ENCODE data around the gene OLFML2A.
"Not testable (repeated sequence)": the region's sequence is repeated elsewhere in the genome, so short reads cannot be mapped to it uniquely, and the experiment has no call there.

Gene OLFML2A

GRCh38 chr9:124840300-124840833 lies 63.4 kb downstream of the OLFML2A start:
- H3K4me3 ChIP-seq (ENCODE audit: low read length): no peak overlapping the region
- DNase-seq (ENCODE audit: low read depth): no peak
- TF ChIP-seq, protein P1, sequence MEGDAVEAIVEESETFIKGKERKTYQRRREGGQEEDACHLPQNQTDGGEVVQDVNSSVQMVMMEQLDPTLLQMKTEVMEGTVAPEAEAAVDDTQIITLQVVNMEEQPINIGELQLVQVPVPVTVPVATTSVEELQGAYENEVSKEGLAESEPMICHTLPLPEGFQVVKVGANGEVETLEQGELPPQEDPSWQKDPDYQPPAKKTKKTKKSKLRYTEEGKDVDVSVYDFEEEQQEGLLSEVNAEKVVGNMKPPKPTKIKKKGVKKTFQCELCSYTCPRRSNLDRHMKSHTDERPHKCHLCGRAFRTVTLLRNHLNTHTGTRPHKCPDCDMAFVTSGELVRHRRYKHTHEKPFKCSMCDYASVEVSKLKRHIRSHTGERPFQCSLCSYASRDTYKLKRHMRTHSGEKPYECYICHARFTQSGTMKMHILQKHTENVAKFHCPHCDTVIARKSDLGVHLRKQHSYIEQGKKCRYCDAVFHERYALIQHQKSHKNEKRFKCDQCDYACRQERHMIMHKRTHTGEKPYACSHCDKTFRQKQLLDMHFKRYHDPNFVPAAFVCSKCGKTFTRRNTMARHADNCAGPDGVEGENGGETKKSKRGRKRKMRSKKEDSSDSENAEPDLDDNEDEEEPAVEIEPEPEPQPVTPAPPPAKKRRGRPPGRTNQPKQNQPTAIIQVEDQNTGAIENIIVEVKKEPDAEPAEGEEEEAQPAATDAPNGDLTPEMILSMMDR (conservative IDR thresholded peaks at IDR 0.05; ENCODE audit: low read length): peak; percentile 31

- no peak for DNase-seq (ENCODE audit: low read depth)
- no peak overlapping the region for H3K4me3 ChIP-seq (ENCODE audit: low read length)
- TF ChIP-seq, protein P1 (conservative IDR thresholded peaks at IDR 0.05; ENCODE audit: low read length): no peak
Observed at GRCh38 chr9:124841075-124841821, 64.3 kb downstream of the OLFML2A start.

DNA sequence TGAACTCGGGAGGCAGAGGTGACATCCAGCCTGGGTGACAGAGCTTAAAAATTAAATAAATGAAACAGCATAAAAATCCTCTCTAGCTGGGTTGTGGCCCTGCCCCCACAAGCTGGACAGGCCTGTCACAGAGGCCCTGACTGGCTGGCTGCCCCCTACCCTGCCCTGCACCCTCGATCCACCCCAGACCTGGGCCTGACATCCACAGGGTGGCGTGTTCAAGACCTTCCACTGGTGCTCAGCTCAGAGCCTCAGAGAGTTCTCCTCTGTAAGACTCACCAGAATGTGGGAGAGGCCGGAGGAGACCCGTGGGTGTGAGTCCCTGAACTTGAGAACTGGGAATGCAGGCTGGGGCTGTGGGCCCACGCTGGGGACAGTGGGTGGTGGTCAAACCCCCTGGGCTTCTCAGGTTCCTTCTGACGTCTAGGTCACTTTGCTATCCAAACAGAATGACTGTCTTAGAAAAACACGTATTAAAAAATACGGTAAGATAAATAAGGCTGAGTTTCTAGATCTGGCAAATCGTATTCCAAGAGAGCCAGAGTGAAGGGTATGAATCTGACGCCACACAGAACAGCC lies 66.6 kb downstream of the OLFML2A start:
- no peak for DNase-seq (ENCODE audit: low read depth)
- no peak overlapping the region for H3K4me3 ChIP-seq (ENCODE audit: low read length)
- TF ChIP-seq, protein P1 (conservative IDR thresholded peaks at IDR 0.05; ENCODE audit: low read length): no peak

- no peak for DNase-seq (ENCODE audit: low read depth)
- TF ChIP-seq, protein P1 (conservative IDR thresholded peaks at IDR 0.05; ENCODE audit: low read length): no peak
- no peak overlapping the region for H3K4me3 ChIP-seq (ENCODE audit: low read length)
Observed at GRCh38 chr9:124844291-124844690, 67.4 kb downstream of the OLFML2A start.

GRCh38 chr9:124846467-124846866 lies 69.5 kb downstream of the OLFML2A start:
- H3K4me3 ChIP-seq (ENCODE audit: low read length); DNase-seq (ENCODE audit: low read depth): not testable (repeated sequence)

DNA sequence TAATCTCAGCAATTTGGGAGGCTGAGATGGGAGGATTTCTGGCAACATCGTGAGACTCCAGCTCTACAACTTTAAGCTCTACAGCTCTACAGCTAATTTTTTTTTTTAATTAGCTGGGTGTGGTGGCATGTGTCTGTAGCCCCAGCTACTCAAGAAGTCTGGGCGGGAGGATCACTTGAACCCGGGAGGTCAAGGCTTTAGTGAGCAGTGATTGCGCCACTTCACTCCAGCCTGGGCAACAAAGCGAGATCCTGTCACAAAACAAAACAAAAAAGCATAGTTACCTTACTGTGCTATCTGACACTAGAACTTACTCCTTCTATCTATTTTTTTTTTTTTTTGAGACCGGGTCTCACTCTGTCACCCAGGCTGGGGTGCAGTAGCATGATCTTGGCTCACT lies 70.0 kb downstream of the OLFML2A start:
- no peak overlapping the region for H3K4me3 ChIP-seq (ENCODE audit: low read length)
- TF ChIP-seq, protein P1 (conservative IDR thresholded peaks at IDR 0.05; ENCODE audit: low read length): no peak
- no peak for DNase-seq (ENCODE audit: low read depth)

DNA sequence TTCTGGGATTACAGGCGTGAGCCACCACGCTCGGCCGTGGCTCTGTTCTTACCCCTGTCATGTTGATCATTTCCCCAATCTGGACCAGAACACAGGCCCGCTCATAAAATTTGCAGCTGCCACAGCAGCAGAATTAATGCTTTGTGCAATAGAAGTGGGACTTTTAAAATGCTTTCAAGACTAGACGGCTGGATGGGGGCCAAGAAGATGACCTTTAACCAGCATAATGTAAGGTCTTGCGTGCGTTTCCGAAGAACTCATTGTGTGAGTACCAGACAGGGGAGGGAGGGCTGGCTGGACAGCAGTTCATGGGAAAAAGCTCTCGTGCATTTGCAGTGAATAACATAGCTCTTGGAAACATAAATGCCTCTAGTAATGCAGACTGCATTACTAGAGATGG lies 72.9 kb downstream of the OLFML2A start:
- TF ChIP-seq, protein P1 (conservative IDR thresholded peaks at IDR 0.05; ENCODE audit: low read length): no peak
- peak; percentile 58 for DNase-seq (ENCODE audit: low read depth)

More for the DNA sequence above, 72.9 kb downstream of the OLFML2A start:
- no peak overlapping the region for H3K4me3 ChIP-seq (ENCODE audit: low read length)
